Measurements from ENCODE around the gene SLC27A2.

Gene SLC27A2

DNA sequence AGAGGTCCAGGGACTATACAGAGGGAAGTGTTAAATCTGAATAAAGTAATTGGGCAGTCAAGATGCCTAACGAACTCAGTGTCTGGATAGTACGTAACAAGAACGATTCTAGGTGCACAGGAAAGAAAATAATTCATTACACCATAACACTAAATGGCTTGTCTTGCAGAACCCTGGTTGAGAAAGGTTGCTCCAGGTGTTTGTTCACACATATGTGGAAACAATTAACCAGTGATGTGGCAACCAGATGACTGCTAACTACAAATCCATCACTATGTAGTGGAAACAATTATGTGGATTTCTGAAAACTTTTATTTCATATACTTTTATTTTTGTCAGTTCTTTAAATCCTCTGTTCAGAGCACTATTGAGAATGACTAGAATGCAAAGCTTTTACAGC lies 93.9 kb downstream of the SLC27A2 start:
- no peak for DNase-seq (ENCODE audit: low read depth)

- no peak for DNase-seq (ENCODE audit: low read depth)
These were observed 95.4 kb downstream of the SLC27A2 start for GRCh38 chr15:50277370-50277769.

DNA sequence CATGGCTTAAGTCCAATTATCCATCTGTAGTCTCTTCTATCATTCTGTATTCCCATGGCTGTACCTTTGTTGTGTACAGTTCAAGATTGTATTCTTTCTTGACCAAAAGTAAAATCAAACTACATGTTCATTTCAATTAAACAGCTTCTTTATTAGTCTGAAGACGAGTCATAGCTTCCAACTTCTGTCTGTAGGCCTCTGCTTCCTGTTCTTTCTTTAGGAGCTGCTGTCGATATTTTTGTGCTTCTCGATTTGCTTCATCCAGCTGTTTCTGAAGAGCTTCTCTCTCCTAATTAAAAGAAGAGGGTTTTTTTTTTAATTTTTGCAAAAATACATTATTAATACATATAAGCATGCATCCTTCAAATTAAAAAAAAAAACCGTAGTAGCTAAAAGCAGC lies 96.5 kb downstream of the SLC27A2 start:
- no peak for DNase-seq (ENCODE audit: low read depth)

- DNase-seq (ENCODE audit: low read depth) = no peak
These were observed 98.3 kb downstream of the SLC27A2 start for GRCh38 chr15:50280271-50280670.

DNA sequence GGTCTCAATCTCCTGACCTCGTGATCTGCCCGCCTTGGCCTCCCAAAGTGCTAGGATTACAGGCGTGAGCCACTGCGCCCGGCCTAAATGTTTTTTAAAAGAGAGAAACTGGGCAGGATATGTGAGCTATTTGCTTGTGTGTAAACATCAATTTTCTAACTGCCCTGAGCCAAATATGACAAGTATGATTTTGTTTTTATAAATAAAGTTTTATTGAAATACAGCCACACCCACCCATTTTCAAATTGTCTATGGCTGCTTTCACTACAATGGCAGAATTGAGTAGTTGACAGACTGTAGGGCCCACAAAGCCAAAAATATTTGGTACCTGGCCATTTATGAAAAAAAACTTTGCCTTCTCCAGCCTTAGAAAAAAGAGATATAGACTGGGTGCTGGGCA lies 99.4 kb downstream of the SLC27A2 start:
- no peak for DNase-seq (ENCODE audit: low read depth)

All from T follicular helper cell (primary cell).